ENCODE data around the gene ZNF638.
A peak's percentile ranks its signal among the peaks of the same experiment; 100 is the strongest.

The ZNF638 gene

DNA sequence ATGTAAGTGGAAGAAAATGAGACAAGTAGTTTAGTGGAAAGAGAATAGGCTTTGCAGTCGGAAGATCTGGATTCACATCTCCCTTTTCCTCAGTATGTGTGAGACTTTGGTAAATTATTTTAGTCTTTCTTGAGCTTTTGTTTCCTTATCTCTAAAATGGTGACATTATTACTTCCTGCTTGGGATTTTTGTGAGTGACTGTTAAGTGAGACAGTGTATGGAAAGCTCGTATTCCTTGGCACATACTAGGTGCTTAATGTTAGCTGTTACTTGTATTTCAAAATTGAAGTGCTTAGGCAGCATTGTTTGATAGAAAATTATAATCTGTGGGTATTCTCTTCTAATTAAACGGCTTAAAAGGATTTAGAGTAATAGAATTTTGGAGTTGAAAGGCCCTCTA, 2.0 kb downstream of the ZNF638 start:
- no peak for DNase-seq

DNA sequence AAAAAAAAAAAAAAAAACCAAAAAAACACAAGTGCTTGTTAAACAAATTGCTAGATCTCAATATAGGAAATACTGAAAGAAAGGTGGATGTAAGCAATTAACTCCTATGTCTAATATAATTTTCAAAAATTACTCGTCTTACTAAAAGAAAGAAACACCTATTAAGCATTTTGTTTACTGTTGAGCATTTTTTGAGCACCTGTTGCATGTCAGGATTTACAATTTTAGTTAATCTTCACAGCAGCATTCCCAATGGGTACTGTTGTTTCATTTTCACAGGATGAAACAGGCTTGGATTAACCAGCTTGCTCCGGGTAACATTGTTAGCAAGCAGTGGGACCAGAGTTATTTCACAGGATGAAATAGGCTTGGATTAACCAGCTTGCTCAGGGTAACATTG, 4.8 kb downstream of the ZNF638 start:
- no peak for DNase-seq

DNA sequence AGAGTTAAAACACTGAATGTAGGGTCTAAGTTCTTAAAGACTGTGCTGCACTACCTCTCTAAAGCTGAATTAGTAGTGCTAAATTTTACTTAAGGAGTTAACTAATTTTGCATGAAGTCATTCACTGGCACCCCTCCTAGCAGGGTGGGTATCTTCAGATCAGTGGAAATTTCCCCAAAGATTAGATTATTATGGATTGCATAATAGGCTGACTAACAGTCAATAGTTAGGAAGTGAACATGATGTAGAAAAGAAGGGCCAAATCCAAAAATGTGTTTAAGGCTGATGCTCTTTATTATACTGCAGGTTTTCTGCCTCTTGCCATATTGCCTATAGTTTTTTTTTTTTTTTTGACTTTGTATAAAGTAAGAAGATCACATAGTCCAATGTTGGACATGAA, 5.2 kb downstream of the ZNF638 start:
- DNase-seq, result no peak

DNA sequence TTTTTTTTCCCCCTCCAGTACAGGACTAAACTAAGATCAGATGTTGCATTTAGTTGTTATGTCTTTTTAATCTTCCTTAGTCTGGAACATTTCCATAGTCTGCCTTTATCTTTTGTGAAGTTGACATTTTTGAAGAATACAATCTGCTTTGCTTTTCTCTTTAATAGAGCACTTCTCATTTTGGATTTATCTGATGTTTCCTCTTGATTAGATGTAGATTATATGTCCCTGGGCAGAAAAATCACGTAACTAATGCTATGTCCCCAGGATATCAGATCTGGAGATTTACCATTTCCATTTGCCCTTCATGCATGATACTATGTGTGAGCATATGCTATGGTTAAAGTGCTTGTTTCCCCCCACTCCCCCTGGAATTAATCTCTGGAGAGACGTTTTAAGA, 6.2 kb downstream of the ZNF638 start:
- DNase-seq, result no peak

DNA sequence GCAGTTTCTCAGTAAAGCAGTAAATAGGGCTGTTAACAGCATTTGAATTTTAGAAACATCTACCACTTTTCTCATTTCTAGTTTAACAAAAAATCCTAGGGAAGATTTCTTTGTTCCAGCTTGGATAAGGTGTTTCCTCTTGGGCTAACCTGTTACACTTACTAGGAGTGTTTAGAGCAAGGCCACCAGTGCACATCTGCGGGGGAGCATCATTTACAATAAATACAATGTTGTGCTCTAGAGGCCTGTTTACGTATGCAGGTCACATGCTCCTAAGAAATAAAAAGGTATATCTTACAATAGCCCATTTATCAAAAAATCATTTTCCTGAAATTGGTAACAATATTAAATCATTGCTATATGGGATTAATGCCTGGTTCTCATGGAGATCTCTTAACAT, 8.1 kb downstream of the ZNF638 start:
- no peak for DNase-seq

DNA sequence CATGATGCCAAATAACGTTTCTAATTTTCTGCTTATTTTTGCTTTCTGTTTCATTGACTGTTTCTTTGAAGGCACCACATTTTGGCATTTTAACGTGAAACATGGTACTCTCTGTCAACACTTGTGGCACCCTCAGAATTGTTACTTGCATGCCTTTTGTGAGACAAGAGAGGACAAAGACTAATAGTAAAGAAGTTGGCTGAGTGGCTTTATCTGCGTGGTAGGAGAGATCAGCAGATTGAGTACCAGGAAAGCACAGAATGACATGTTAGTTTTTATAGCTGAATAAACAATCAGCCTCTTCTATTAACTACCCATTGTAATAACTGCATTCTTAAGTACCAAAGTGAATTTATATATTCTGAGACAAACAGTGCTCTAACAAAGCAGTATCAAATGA, 8.6 kb downstream of the ZNF638 start:
- DNase-seq, result no peak

DNA sequence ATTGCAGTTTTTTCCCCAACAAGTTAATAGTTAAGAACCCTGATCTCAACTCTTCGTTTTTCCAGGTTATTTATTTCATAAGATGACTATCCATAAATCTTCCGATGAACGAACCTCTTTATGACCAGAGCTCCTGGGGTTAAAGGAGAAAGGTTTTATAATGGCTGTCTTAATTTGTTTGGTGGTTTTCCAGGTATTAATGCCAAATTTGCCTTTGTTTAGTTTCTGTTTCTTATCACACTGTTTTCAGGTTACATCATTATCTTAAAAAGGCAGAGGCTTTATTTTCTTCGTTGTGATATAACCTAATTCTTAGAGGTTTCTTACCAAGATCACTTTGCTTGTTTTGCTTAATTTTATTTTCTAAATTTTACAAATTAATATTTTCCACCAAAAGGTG, 10.1 kb downstream of the ZNF638 start:
- no peak for DNase-seq

DNA sequence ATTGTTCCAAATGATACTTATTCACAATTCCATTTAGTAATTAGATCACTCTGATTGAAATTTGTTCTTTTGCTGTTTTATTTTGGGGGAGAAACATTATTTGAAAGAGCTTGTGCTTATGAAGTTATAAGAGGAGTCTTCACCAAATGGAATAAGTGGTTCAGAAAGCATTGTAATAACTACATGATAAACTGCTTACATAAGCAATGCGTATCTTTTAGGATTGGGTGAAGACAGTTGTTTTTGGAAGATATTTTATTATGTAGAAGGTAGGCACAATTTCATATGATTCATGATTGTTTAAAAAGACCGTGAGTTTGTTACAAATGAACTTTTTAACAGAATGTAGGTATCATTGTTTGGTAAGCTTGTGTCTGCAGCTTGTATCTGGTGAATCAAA, 14.5 kb downstream of the ZNF638 start:
- no peak for DNase-seq

DNA sequence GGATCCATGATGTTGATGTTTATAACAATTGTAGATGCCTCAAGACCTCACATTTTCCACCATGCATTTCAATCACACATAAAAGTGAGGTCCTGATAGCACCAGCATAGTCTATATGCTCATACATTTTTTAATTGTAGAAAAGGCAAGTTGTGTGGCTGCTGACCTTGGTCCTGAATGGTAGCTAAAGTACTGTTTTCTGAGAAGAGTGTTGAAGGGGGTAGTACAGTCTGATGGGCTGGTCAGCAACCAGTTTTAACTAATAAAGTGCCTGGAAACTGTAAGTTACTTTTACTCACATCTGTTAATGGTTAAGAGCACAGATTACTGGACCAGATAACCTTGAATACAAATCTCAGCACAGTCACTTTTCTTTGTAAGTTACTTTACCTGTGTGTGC, 15.9 kb downstream of the ZNF638 start:
- DNase-seq, result no peak

DNA sequence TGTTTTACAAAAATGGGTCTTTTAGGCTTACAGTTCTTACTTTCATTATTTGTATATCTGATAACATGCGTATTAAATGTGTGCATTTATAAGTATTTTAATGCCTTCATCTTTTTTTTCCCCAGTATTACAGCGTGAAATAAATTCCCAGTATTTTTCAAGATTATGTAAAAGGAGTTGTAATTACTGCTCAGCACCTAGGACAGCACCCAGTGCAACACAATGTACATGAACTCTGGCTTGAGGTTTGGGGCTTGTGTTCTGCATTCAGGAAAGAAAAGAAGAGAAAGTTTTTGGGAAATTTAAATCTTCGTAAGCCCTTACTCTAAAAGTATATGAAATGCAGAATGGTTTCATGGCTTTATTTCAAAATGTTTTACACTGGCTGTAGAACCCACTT, 16.7 kb downstream of the ZNF638 start:
- DNase-seq, result no peak

DNA sequence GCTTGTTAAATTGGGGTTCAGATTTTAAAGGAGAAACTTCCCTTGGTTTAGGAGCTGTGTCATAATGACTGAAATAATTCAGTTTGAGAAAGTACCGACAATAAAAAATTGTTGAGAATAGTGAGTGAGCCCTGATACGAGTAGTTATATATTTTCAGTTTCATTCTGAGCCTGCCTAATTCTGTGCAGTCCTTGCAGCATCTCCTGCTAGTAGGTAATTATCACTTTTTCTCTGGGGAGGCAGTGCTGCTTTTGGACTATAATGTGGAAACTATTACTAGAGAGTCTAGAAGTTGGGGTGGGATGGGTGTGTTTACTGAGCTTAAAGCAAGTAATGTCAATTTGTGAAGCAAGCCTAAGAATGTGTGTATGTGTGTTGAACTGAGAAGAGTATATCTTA, 21.7 kb downstream of the ZNF638 start:
- DNase-seq, result no peak

DNA sequence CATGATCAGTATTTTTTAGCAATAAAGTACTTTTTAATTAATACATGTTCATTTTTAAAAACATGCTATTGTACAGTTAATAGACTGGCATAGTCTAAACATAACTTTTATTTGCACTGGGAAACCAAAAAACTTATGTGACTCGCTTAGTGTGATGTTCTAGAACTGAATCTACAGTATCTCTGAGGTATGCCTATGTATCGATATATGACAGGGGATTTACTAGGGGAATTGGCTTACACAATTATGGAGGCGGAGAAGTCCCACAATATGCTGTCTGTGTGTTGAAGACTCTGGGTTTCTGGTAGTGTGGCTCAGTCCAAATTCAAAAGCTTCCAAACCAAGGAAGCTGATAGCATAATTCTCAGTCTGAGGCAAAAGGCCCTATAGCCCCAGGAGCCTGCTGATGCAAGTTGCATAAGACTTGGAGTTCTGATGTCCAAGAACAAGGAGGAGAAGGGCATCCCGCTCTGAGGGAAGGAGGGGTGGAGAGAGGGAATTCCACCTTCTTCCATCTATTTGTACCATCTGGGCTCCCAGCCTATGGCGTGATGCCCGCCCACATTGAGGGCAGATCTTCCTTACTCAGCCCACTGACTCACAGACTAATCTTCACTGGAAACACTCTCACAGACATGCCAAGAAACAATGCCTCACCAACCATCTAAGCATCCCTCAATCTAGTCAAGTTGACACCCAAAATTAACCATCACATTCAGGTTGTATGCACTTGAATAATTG, 27.5 kb downstream of the ZNF638 start:
- peak; percentile 12 to 38 for DNase-seq

DNA sequence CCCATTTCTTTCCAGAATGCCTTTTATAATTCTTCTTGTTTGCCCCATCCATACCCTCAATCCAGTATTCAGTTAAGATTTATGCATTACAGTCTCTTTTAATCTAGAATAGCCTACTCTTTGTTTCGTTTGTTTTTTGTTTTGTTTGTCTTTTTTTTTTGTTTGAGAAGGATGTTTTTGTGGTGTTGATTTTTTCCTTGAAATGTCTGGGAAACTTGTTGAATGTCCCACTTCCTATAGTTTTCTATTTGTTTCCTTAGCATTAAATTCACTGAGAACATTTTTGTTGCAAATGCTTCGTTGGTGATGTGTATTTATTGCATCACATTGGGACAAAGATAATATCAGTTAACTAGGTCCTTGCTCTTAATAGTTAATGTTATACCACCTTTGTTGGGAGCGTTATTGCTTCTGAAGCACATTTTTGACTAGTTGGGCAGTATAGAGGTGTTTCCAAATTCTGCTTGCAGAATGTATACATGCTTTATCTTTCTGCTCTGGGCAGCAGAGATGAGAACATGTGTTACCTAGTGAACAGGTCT, 28.9 kb downstream of the ZNF638 start:
- DNase-seq, result no peak

DNA sequence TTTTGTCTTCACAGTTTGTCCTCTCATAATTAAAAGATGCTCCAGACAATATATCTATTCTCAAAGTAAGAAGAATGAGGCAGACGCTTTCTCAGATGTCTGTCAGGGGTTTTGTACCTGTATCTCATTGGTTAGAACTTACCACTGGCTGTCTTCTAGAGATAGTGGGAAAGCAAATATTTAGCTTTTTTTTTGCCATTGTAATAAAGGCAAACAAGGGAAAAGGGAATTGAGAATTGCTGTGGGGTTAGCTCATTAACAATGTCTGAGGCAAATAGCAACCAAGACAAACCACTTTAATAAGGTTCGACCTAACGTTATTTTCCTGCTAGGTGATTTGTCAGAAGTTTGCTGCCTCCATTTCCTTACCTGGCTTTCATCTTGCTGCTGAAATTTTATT, 30.0 kb downstream of the ZNF638 start:
- no peak for DNase-seq

DNA sequence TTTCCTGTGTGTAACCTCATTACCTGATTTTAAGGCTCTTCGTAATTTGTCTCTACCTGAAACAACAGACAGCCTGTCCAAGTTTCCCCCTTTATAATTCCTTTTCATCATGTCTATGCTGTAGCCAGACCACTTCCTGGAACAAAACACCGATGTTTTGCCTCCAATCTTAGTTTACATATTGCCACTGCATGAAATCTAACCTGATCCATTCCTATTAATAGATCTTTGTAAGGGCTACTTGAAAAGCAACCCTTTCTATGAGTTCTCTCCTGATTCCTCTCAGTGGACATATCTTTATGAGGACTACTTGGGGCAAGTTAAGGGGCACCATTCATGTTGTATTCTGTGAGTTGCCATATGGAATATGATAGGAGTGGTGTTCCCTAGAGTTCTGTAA, 30.9 kb downstream of the ZNF638 start:
- no peak for DNase-seq

DNA sequence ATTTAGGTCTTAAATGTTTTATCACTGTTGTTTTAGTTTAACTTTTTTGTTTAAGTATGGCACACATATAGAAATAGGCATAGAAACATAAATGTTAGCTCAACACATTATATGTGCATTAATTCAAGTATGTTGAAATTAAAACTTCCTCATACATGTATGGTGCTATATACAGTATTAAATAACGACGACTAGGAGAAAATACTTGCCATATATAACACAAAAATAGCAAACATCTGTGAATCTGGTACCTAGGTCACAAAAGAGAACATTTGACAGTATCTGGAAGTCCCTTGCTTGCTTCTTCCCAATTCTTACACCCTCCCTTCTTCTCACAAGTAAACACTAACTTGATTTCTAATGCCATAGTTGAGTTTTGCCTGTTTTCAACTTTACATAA, 38.4 kb downstream of the ZNF638 start:
- DNase-seq, result no peak

DNA sequence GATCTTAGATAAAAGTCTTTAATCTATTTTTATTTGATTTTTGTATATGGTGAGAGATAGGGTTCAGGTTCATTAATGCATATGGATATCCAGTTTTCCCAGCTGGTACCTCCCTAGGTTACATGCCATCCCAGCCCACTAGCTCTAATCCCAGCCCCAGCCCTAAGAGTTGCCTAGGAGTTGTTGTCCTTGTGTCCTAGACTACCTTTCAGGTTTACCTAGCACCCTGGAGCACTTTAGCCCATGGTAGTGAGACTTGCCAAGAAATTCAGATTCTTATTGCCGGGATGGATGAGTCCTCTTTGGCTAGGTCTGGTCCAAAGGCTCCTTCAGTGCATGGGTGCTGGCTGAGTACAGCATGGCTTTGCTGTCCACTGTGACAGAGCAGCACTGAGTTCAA, 40.5 kb downstream of the ZNF638 start:
- DNase-seq, result no peak

DNA sequence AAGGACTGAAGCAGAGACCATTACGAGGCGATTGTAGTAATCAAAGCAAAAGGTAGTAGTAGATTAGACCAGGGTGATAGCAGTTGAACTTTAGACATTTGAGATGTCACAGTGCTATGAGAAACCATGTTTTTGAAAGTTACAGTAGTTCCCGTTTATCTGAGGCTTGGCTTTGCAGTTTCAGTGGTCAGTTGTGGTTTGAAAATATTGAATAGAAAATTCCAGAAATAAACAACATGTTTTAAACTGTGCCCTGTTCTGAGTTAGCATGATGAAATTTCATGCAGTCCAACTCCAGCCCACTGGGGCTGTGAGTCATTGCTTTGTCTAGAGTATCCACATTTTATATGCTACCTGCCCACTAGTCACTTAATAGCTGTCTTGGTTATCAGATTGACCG, 47.5 kb downstream of the ZNF638 start:
- DNase-seq, result no peak

DNA sequence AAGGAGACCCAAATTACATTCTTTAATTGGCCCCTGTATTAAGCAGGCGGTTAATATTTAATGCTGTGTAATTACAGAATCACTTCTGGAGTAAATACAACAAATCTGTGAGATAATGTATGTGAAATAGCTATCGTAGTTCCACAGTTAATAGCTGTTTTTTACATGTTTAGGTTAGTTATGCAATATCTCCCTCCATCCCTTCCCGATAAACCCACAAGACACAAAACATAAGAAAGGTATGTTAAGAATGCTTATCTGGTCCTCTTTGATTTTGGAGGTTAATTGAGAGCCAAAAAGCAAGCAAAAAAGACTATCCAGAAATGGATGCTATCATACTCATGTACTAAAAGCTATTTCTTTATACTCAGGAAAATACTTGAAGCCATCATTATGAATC, 49.1 kb downstream of the ZNF638 start:
- no peak for DNase-seq

DNA sequence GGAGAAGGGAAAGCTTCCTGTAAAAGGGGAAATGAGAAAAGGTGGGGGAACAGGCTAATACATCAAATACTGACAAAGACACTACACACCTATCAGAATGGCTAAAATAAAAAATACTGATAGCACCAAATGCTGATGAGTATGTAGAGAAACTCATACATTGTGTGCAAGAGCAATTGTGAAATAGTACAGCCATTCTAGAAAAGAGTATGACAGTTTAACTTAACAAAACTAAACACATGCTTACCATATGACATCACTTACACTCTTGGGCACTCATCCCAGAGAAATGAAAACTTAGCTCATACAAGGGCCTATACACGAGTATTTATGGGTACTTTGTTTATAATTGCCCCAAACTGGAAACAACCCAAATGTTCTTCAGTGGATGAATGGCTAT, 53.4 kb downstream of the ZNF638 start:
- DNase-seq, result no peak

DNA sequence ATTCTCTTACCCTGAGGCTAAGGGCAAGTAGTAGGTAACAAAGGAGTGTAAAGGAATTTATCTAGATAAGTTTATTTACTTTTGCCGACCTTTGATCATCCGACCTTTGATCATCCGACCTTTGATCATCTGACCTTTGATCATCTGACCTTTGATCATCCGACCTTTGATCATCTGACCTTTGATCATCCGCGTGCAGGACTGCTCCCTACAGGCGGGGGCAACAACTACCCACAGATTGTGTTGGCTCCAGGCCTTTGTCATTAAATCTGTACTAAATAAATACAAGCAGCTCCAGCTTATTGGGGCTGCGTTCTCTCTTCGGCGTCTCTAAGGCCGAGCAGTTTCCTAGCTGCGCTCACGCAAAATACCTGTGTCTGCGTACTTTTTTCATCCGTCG, 56.6 kb downstream of the ZNF638 start:
- DNase-seq, result no peak

DNA sequence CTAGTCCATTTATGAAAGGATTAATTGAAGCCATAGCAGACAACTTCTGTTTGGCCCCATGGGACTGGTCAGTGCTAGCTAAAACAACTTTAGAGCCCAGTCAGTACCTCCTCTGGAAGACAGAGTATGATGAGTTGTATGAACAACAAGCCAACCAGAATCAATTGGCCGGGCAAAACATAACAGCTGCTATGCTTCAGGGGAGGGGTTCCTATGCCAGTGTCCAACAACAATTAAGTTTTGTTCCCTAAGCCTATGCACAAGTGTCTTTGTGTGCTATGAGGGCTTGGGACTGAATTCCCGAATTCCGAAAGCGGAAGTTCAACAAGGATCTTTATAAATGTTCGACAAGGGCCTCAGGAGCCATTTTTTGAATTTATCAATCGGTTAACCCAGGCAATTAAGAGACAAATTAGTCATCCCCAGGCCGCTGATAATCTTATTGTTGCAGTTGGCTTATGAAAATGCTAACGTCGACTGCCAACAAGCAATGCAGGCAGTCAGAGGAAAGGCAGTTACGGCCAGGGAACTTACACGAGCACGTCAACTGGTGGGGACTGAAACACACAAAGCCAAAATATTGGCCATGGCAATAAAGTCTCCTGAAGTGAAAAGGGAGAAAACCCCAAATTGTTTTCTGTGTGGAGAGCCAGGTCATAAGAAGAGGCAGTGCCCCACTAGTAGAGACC, 57.9 kb downstream of the ZNF638 start:
- DNase-seq, result no peak

DNA sequence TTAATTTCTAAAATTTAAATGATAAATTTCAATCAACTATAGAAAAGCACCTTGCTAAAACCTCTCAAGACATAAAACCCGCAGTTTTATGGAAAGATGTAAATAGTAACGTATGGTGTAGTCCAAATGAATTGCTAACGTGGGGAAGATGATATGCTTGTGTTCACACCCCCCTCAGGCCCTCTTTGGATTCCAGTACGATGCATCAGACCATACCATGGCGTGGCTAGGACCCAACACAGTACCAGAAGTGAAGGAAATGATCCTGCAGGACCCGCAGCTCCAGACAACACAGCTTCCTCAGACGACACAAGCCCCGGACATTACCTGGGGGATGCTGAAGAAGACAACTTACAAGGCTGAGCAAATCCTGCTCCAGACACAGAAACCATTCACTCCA, 61.6 kb downstream of the ZNF638 start:
- no peak for DNase-seq

DNA sequence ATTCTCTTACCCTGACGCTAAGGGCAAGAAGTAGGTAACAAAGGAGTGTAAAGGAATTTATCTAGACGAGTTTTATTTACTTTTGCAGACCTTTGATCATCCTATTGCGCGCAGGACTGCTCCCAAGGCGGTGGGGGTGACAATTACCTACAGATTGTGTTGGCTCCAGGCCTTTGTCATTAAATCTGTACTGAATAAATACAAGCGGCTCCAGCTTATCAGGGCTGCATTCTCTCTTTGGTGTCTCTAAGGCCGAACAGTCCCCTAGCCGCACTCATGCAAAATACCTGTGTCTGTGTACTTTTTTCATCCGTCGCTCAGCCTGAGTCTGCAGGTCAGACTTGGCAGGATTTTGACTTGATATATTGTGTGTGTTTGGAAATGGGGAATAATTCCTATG, 63.9 kb downstream of the ZNF638 start:
- no peak for DNase-seq

DNA sequence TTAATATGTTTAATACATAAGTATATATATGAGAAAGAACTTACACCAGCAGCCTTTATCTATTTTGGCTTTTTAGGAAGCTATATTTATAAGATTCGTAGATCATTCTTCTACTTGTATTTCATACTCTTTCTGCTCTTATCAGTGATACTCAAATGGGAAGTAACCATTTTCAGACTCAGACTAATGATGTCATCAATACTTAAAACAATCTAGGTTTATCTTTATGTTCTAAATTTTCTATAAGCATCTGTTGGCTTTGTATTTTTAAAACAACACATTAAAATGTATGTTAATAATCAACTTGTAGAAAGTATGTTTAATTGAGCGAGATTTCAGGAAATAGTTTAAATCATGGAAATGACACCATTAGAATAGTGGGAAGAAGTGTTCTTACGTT, 70.8 kb downstream of the ZNF638 start:
- no peak for DNase-seq

Data from activated CD4-positive, alpha-beta T cell treated with anti-CD3 and anti-CD28 coated beads, Interleukin-2, amount 50 U/mL, for 48 hours (primary cell).